ENCODE results near the gene LEP.
A peak's percentile ranks its signal among the peaks of the same experiment; 100 is the strongest.

DNA sequence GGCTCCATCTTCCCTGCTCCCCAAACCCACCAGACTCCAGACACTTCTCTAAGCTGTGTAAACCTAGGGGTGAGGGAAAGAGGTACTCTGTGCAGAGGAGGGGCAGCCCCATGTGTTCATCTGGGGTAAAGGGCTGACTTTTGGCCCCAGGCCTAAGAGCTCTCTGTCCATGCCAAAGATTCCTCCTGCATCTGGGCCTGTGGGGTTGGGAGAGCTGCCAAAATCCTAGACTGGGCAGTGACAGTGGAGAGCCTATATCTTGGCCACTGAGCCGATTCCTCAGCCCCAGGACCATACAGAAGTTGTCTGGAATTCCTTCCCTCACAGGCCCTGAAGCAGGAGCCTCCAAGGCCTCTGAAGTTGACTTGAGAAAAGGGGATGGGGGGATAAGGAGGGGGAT, 25.3 kb upstream of the LEP start:
- TF ChIP-seq, protein P1, sequence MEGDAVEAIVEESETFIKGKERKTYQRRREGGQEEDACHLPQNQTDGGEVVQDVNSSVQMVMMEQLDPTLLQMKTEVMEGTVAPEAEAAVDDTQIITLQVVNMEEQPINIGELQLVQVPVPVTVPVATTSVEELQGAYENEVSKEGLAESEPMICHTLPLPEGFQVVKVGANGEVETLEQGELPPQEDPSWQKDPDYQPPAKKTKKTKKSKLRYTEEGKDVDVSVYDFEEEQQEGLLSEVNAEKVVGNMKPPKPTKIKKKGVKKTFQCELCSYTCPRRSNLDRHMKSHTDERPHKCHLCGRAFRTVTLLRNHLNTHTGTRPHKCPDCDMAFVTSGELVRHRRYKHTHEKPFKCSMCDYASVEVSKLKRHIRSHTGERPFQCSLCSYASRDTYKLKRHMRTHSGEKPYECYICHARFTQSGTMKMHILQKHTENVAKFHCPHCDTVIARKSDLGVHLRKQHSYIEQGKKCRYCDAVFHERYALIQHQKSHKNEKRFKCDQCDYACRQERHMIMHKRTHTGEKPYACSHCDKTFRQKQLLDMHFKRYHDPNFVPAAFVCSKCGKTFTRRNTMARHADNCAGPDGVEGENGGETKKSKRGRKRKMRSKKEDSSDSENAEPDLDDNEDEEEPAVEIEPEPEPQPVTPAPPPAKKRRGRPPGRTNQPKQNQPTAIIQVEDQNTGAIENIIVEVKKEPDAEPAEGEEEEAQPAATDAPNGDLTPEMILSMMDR (IDR thresholded peaks at IDR 0.05), result no peak
- TF ChIP-seq TEAD4 (IDR thresholded peaks at IDR 0.05; ENCODE audit: borderline replicate concordance, insufficient read depth), result 0 out of 2 replicates have a peak, but pooled peaks have one; percentile 28
- TF ChIP-seq ELF1 (IDR thresholded peaks at IDR 0.05), result no peak
- TF ChIP-seq, protein P2, sequence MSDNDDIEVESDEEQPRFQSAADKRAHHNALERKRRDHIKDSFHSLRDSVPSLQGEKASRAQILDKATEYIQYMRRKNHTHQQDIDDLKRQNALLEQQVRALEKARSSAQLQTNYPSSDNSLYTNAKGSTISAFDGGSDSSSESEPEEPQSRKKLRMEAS (IDR thresholded peaks at IDR 0.05; ENCODE audit: low read depth), result no peak; the same call in 1 of the 2 replicates
- peak; percentile 96 for TF ChIP-seq NFIC (IDR thresholded peaks at IDR 0.05; ENCODE audit: borderline replicate concordance)
- TF ChIP-seq, protein P3, sequence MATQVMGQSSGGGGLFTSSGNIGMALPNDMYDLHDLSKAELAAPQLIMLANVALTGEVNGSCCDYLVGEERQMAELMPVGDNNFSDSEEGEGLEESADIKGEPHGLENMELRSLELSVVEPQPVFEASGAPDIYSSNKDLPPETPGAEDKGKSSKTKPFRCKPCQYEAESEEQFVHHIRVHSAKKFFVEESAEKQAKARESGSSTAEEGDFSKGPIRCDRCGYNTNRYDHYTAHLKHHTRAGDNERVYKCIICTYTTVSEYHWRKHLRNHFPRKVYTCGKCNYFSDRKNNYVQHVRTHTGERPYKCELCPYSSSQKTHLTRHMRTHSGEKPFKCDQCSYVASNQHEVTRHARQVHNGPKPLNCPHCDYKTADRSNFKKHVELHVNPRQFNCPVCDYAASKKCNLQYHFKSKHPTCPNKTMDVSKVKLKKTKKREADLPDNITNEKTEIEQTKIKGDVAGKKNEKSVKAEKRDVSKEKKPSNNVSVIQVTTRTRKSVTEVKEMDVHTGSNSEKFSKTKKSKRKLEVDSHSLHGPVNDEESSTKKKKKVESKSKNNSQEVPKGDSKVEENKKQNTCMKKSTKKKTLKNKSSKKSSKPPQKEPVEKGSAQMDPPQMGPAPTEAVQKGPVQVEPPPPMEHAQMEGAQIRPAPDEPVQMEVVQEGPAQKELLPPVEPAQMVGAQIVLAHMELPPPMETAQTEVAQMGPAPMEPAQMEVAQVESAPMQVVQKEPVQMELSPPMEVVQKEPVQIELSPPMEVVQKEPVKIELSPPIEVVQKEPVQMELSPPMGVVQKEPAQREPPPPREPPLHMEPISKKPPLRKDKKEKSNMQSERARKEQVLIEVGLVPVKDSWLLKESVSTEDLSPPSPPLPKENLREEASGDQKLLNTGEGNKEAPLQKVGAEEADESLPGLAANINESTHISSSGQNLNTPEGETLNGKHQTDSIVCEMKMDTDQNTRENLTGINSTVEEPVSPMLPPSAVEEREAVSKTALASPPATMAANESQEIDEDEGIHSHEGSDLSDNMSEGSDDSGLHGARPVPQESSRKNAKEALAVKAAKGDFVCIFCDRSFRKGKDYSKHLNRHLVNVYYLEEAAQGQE (IDR thresholded peaks at IDR 0.05; ENCODE audit: low read depth, low read length), result no peak

Measured in SK-N-SH (cell line).